Sigmoid colon (tissue), 4 donors: ENCODE data around the gene MAPKAP1.

Experiments used
- POLR2A ChIP-seq, 2 donors: fragments of 450-650 bp; IDR thresholded peaks; one replicate each; pipeline ENCODE4 v1.6.1; 2016; ENCODE audit warnings: antibody characterized with exemption in 2 of 2, mild to moderate bottlenecking in 2 of 2, moderate library complexity in 2 of 2
- POLR2AphosphoS5 ChIP-seq, 4 donors: sonication (generic); formaldehyde crosslinking; IDR thresholded peaks; one replicate each; pipeline ENCODE4 v1.6.1; 2017; ENCODE audit warnings: antibody characterized with exemption in 4 of 4
- TF ChIP-seq, protein P1 (sequence below), 4 experiments: fragments of 450-650 bp in 3 of 4; fragments of 200-600 bp in 1 of 4; IDR thresholded peaks; one replicate each; pipeline ENCODE4 v1.5.1; 2016 to 2019; ENCODE audit warnings: antibody characterized with exemption in 4 of 4, mild to moderate bottlenecking in 3 of 4, moderate library complexity in 2 of 4

- TF ChIP-seq, protein P1, sequence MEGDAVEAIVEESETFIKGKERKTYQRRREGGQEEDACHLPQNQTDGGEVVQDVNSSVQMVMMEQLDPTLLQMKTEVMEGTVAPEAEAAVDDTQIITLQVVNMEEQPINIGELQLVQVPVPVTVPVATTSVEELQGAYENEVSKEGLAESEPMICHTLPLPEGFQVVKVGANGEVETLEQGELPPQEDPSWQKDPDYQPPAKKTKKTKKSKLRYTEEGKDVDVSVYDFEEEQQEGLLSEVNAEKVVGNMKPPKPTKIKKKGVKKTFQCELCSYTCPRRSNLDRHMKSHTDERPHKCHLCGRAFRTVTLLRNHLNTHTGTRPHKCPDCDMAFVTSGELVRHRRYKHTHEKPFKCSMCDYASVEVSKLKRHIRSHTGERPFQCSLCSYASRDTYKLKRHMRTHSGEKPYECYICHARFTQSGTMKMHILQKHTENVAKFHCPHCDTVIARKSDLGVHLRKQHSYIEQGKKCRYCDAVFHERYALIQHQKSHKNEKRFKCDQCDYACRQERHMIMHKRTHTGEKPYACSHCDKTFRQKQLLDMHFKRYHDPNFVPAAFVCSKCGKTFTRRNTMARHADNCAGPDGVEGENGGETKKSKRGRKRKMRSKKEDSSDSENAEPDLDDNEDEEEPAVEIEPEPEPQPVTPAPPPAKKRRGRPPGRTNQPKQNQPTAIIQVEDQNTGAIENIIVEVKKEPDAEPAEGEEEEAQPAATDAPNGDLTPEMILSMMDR (IDR thresholded peaks at IDR 0.05): no peak
- no peak for TF ChIP-seq POLR2A (IDR thresholded peaks at IDR 0.05)
- TF ChIP-seq POLR2AphosphoS5 (IDR thresholded peaks at IDR 0.05): no peak
These were observed 177.2 kb downstream of the MAPKAP1 start for GRCh38 chr9:125529589-125530515.
